ENCODE measurements around the gene CRABP2.

CRABP2 gene

DNA sequence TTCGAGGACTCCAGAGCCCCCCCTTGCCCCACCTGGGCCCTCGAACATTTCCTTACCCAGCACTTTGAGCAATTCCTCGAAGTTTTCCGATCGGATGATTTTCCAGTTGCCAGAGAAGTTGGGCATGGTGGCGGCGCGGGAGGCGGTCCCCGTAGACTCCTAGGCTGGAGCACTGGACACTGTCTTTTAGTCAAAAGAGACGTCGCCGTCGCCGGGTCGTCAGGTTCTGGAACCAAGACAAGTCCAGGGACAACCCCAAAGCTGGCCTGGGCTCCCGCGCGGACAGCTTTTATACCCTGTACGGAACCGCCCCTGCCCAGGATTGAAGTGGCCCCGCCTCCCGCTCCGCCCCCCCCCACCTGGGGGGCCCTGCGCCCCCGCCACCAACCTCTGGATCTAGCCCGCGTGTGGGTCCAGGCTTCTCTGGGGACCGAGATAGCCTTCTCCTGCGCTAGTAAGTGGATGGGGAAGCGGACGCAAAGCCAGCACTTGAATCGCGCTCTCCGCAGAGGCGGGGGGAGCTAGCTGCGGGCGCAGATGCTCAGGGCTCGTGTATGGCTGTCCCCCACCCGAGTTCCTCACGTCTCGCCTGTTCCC is at the start of gene CRABP2:
Gene CRABP2 (minus strand): TSS at position 263 of the 597 bp plus-strand sequence. CDS start 137 bp downstream, at position 126.
- peak; percentile 18 for DNase-seq (ENCODE audit: low read depth)

DNA sequence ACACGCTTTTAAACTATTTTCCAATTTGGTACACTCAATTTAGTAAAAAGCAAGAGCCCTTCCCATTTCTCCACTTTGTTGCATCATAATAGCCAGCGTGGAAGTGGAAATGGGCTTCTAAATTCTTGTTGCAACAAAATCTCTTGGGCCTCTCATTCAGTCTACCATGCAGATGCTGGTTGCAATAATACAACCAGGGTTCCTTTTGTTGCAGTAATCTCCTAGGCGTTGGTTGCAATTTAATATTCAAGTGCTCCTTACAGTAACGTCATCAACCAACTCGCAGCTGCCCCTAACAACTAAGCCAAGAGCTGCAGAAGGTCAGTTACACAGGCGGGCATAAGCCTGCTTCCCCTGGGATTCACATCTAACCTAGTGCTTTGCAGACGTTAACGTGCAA is 48.8 kb upstream of the CRABP2 start:
- DNase-seq (ENCODE audit: low read depth): no peak

DNA sequence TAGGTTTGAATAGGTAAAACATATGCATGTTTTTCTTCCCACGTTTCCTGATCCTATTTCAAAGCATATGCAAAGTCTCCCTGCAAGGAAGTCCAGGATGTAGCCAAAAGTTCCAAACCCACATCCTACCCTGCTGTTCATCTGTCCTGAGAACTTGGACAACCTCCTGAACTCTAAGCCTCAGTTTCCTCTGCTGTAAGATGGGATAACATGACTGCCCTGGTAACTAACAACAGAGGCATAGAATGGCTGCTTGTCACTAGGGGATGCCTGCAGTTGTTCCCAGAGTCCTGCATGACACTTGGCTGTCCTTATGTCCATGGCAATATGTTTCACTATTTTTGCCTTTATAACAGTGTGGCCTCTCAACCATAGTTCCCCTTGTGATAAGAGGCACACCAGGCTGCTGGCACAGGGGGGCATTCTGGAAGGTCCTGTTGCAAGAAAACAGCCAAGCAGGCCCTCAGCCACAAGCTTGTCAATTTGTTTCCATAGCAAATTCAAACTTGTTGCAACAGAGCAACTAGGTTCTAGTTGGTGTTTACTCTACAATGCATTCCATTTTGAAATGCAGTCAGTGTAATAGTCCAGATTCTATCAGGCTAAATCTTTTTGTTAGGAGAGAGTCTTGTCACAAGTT is 47.6 kb upstream of the CRABP2 start:
- DNase-seq (ENCODE audit: low read depth): peak; percentile 72

DNA sequence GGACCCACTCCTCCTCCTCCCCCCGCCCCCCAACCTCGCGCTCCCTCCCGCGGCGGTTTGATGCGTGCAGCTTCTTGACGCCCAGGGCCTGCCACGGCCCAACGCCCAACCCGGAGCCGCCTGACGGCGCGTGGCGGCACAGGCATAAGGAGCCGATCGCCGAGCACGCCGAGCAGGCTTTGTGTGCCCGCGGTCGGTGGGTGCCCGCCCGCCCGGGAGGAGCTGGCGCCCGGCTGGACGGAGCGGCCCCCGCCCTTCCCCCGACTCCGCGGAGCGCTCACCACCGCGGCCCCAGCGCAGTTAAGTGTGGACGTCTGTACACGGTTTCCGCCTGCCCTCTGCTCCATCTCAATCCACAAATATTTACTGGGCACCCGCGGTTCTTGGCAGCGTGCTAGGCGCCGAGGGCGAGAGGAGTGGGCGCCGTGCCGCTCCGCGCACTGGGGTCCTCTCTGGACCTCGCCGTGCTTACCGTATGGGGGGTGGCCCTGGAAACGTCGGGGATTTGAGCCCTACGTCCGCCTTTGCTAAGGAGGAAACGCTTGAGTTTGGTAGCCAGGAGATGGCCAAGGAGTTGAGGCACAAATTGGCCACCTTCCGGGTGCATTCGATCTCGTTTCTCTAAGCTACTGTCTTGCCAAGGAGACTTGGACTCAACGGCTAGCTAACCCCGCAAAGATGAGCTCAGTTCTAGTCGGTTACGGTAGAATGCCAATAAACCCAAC is 46.5 kb upstream of the CRABP2 start:
- DNase-seq (ENCODE audit: low read depth): peak; percentile 96

DNA sequence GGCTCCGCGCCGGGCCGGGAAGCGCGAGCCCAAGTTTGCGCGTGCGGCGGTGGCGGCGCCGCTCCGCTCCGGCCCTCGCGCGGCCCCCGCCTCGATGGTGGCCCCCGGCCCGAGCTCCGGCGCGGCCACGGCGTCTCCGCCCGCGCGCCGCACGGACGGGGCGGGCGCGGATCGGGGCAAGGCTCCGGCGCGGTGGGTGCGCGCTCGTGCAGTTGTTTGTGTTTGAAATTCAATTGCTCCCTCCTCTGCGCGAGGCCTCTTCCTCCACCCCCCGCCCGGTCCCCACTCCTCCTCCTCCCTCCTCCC is 46.0 kb upstream of the CRABP2 start, which contains the start of gene HDGF:
Gene HDGF (minus strand): TSS at position 225 of the 306 bp plus-strand sequence. CDS start 246 bp downstream, outside the sequence.
- DNase-seq (ENCODE audit: low read depth): no peak

DNA sequence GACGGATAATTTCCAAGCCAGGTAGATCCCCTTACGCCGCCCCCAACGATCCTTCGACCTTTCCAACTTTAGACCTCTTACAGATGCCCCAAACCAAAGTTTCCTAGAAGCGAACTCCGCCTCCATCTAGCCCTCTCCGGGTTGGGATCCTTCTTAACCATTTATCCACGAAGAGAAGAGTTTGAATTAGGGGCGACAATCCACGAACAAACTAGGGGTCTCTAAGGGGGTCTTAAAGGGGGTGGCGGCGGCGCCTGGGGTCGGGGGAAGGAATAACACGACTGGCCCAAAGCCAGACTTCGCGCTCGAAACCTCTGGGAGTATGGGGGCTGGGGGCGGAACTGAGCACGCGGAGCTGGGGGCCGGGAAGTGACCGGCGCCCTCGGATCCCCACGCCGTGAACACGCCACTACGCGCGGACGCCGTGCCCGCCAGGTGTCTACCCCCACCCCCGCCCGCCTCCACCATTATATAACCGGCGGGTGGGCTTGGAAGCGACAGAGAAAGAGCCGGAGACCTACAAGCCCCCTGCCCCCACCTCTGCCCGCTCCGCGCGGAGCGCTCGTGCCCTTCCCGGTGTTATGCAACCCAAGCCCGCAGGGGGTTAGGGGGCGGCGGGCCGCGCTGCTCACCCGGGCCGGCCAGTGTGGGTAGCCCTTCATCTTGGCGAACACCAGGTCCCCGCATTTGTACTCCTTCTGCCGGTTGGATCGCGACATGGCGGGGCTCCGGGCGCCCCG is 45.5 kb upstream of the CRABP2 start:
- DNase-seq (ENCODE audit: low read depth): no peak

DNA sequence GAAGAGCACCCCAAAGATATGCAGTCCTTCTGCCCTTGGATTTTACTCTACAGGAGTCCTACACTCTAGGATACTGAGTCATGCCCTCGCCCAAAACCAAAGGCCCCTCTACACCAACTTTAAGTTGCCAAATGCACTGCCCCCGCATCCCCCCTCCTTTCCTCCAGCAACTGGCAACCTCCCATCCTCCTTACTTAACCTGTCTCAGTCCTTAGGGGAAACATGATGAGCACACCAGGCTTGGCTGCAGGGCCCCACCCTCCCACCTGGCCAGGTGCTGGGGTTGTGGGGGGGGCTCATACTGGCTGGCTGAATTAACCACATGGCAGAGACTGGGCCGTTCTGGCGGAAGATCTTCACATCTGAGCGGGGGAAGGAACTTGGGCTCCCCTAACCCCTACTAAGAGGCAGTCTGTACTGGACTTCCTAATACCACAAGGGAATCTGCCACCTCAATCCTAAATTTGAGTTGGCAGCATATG is 44.8 kb upstream of the CRABP2 start:
- no peak for DNase-seq (ENCODE audit: low read depth)

DNA sequence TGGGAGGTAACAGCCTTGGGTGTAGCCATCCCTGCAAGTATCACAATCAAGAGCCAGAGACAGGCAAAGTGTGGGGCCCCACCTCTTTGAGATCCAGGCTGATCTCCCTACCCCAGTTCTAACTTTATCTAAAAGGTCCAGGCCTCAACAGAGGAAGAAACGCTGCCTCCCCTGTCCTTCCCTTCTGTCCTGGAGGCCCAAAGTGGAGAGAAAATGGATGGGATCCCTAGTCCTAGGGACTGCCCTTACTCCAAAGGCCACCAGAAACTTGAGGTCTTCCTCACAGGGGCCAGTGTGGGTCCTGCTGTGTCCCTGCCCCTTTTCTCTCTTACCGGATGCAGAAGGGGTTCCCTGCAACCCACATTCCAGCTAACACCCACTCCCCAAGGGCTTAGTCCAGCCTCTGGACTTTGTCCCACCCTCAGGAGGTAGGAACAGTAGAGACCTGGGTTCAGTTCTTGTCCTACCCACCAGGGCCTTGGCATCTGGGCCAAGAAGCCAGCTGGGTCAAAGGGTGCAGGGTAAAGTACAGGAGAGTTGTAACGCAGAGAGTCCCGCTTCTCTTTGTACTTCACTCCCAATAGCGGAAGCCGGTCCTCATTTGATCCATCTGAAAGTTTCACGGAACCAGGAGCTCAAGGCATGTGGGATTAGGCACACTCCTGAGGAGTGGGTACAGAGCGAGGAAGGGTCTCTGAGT is 44.2 kb upstream of the CRABP2 start:
- no peak for DNase-seq (ENCODE audit: low read depth)

DNA sequence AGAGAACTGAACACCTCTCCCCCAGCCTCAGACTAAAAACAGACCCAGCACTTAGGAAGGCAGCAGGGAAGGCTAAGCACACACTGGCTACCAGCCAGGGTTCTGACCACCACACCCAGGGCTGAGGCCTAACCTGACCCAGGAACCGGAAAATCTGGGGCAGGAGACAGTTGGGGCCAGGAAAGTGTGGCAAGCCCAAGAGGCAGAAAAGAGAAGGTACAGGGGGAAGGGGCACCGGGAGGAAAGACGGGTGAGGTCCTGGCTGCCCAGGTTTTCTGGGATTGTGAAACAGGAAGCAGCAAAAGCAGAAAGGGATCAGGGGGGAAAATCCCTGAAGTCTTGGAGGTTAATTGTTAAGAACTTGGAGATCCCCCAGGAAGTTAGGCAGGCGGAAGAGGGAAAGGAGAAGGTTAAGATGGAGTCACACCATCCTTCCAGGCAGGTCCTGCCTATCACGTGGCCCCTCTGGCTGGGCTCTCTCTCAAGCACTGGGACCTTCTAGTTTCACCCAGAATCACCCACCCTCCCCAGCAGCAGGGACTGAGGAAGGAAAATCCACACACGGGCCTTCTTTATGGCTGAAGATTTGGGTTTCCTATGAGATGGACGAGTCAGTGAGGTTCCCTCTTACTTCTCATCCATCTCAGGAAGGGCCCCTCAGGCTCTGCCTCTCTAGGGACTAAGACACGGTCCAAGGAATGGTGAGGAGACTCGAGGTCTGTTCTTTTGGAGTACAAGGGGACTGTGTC is 43.5 kb upstream of the CRABP2 start:
- DNase-seq (ENCODE audit: low read depth): peak; percentile 76

DNA sequence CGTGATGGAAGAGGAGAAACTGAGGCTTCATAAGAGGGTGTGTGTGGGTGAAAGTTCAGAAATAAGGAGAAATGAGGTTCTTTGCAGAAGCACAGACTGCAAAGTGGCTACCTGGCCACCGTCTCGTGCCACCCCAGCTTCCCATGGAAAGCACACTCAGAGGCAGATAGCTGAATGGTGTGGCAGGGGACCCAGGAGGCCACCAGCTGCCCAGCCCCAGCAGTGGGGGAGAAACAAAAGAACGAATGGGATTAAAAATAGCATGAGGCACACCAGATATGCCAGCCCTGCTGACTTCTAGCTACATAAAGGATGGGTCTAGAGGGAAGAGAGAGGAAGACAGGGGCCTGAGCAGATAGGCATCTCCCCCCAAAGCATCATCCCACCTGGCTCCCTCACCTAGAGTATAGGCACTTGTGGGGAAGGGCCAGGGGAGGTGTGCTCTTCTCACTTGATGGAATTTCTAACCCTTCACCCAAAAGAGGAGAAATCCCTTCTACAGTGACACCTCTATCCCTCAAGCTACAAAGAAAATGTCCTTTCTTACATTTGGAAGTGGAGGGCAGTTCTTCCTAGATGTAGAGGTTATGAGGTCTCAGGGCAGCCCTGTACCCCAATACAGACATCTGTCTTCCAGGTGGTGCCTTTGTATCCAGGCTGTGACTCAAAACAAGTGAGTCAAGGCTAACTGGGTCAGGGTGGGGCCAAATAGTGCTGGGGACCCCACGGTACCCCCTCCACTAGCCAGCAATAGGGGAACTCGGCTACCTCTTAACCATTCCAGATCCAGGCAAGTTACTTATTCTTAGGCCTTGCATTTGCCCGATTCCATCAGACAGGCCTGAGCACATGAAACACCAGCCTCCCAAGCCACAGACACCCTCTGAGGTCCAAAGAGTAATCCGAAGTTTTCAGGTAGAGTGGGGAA is 42.6 kb upstream of the CRABP2 start:
- DNase-seq (ENCODE audit: low read depth): no peak

DNA sequence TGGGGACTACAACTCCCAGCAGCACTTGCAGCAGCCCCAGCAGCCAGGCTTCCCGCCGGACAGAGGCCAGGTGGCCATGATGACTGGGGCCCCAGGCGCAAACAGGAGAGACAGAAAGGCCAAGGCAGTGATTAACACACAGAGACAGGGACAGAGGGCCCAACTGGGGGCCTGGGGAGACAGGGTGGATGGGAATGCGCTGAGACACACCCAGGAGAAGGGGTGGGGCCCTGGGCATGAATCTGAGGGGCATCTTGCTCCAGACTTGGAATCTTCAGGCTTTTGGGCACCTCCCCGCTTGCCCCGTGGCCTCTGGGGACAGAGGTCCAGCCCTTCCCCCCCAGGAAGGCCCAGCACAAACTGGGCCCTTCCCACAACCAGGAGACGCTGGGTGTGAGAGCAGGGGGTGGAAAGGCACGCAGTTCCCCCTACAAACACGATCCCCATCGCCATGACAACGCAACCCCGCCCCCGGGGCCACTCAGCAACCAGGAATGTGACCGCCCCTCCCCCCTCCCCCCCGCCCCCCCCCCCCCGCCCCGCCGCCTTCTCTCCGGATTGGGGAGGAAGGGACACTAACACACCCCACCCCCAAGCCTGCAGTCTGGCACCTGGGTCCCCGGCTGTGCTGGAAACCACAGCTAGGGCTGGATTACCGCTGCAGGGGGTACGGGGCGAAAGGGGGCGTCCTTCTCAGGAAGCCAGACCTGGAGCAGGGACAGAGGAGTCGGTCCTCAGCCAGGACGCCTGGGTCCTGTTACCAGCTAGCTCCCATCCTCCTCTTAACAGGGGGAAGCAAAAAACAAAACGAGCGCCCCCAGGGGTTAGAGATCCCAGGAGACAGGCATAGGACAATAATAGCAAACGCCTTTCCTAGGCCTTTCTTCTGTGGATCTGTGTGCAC is 41.6 kb upstream of the CRABP2 start:
- peak; percentile 85 for DNase-seq (ENCODE audit: low read depth)

DNA sequence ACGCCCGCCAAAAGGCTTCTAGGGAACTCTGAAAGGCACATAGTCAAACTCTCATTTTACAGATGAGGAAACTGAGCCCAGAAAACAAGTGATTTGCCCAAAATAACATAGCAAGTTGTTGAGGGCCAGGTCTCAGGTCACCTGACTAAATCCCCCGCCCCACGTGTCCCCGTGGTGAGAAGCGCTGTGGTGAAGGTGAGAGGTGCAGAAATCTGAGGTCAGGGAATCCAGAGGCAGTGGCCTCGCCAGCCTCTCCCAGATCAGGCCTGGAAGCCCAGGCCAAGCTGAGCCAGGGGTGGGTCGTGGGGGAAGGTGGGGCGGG is 41.0 kb upstream of the CRABP2 start:
- DNase-seq (ENCODE audit: low read depth): no peak

DNA sequence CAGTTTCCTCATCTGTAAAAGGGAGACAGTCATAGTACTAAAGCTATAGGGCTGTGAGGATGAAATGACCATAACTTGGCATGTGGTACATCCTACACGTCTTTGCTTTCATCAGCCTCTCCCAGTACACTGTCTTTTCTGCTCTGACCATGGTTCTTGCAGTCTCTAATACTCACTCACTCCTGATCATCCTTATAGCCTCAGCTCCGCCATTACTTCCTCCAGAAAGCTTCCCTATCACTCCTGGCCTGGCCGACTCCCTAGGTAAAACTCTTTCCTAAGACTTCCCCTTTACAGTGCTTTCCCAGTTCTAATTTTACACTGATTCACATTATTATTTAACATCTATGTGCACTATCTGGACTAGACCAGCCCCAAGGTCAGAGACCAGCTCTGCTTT is 40.5 kb upstream of the CRABP2 start:
- no peak for DNase-seq (ENCODE audit: low read depth)

DNA sequence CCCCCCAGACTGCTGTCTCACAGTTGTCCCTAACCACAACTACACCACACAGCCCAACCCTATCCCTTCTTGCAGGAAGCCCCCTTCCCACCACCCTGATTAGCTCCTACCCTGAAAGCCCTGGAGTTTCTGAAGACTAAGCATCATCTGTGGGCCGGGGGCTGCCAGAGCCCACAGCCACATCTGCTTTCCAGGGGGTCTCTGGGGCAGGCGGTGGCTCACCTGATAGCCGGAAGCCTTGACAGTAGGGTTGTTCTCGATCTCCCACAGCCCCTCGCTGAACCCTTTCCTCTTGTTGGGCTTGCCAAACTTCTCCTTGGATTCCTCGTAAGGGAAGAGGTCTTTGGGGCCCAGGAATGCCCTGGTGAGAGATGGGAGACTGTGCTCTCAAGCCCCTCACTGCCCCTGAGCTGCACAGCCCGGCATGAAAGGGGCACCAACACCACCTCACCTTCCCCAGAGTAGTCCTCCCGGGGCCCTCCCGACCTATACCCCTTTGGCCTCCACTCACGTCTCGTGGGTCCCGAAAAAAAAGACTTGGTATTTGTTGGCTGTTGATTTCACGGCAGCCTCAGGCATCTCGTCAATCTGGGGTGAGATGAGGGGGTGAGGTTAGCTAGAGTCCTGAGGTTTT is 39.5 kb upstream of the CRABP2 start:
- DNase-seq (ENCODE audit: low read depth): no peak

DNA sequence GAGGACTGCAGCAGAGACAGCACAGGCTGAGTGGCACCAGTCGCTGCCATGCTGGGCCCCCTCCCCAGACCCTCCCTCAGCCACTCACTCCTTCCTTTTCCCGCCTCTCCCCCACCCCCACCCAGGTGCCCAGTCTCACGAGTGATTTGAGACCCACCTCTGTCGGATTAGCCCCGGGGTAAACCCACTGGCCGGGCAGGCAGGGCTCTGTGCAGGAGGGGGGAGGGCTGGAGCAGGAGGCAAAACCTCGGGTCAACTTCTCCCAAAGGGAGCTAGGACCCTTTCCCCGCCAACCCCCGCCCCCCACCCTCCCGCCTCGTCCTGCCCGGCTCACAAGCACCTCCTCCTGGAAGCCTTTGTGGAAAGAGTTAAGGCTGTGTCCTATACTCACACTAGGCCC is 39.0 kb upstream of the CRABP2 start:
- no peak for DNase-seq (ENCODE audit: low read depth)

DNA sequence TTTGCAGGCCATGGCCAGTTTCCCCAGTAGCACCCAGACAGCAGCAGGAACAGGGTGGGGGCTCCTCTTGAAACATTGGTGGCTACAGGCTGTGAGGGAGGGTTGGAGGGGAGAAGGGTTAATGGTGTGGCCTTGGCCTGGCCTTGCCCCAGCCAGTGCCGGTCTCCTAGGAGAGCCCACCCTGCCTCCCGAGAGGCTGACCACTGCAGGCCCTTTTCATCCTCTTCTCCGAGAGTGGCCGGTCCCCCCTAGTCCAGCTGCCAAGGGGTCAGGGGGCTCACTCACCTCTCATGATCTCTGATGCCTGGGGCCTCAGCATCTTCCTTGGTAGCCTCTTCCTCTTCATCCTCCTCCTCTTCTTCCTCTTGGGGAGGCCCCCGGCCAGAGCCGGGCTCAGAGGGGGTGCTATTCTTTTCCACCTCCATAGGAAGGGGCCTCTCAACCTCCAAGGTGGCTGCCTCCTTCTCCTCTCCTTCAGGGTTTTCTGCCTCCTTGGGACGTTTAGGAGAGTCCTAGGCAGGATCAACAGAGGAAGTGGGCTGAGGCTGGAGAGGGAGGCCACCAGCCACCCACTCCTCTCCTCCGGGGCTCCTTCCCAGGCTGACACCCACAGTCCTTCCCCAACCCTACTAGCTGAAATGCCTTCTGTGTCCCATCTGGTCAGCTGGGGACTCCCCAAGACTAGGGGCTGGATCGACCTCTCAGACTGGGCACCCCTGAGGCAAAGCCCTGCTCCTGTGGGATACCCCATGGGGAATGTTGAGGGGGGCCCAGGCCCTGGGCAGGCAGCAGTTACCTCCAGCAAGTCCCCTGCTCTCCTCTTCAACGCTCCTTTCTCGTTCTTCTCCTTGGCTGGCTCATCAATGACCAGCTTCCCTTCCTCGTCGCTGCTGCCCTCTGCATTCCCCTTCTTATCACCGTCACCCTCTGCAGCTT is 38.3 kb upstream of the CRABP2 start:
- no peak for DNase-seq (ENCODE audit: low read depth)

DNA sequence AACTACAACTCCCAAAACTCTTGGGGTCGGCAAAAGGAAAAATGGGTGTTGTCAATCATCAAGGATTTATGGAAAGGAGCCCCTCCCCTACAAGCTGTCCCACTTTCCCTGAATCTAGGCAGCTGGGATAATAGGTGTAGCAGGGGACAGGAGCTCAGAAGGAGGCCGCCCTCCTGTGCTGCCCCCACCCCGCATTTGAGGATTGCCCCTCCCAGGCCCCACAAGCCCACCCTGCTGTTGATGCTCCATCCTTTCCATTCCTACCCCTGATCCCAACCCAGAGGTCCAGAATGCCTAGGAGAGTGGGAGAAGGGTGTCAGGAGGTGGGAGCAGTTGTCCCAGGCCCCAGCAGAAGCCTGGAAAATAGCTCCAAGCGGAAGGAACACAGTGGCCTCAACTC is 37.4 kb upstream of the CRABP2 start:
- no peak for DNase-seq (ENCODE audit: low read depth)

DNA sequence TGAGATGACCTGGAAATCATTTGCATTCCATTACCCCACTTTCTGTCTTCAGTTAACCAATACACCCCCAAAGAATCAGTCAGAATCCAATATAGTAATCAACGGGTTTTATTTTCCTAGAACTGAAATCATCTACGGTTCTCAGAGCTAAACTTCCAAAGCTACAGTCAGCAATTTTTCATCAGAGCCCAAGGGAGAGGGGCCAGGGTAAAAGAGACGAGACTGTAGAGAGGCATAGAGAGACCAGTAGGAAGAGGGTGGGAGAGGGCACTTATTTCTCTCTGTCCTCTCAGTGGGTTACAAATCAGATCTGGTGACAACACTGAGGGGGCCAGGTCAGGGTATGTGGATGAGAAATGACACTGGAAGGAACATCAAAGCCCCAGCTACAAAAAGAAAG is 36.6 kb upstream of the CRABP2 start:
- DNase-seq (ENCODE audit: low read depth): no peak
